Vagina (tissue), 2 donors: ENCODE data around the gene CD40LG. TPM values are rescaled to one million over a fixed set of nuclear protein-coding genes. Genes with fewer than 3 reads are reported as not detected.

Experiments used
- DNase-seq, 2 donors: peaks; one replicate each; pipeline ENCODE4 v3.0.0-alpha.2; 2017; ENCODE audit errors: extremely low spot score in 2 of 2
- H3K27ac ChIP-seq: fragments of 200-600 bp; sonication (generic); one replicate; pipeline ENCODE4 v1.5.1; 2019
- H3K27me3 ChIP-seq: fragments of 200-600 bp; sonication (generic); one replicate; pipeline ENCODE4 v1.5.1; 2019
- H3K36me3 ChIP-seq, 2 donors: fragments of 200-600 bp; sonication (generic); one replicate each; pipeline ENCODE4 v1.5.1; 2017 to 2019
- H3K4me1 ChIP-seq: fragments of 200-600 bp; sonication (generic); one replicate; pipeline ENCODE4 v1.5.1; 2019
- H3K4me3 ChIP-seq, 2 donors: fragments of 200-600 bp; sonication (generic); 1 replicate in 1 of 2; 2 replicates in 1 of 2; pipeline ENCODE4 v1.5.1; 2016 to 2019
- H3K9me3 ChIP-seq: fragments of 200-600 bp; sonication (generic); one replicate; pipeline ENCODE4 v1.5.1; 2019
- POLR2A ChIP-seq, 2 donors: fragments of 450-650 bp; IDR thresholded peaks; one replicate each; pipeline ENCODE4 v1.6.1; 2017; ENCODE audit warnings: antibody characterized with exemption in 2 of 2, mild to moderate bottlenecking in 2 of 2, moderate library complexity in 2 of 2
- POLR2AphosphoS5 ChIP-seq, 2 donors: sonication (generic); formaldehyde crosslinking; IDR thresholded peaks; one replicate each; pipeline ENCODE4 v1.9.0; 2017; ENCODE audit warnings: antibody characterized with exemption in 2 of 2, mild to moderate bottlenecking in 2 of 2, low read depth in 1 of 2; ENCODE audit not compliant: insufficient read depth in 1 of 2
- intact Hi-C: fragments of 100-400 bp; cut with DNase I; formaldehyde crosslinking; loops from one replicate; pipeline ENCODE4 v1.15.1; 2023
- total RNA-seq: library from RNA; depleted of rRNA; stranded (reverse); fragments of >200 nt; gene quantifications from one replicate; pipeline ENCODE4 v1.2.3, GENCODE V29; 2016
- TF ChIP-seq, protein P1 (sequence below), 3 experiments: fragments of 450-650 bp in 2 of 3; fragments of 200-600 bp in 1 of 3; sonication (generic) in 1 of 3; IDR thresholded peaks; one replicate each; pipeline ENCODE4 v1.5.1; 2017 to 2019; ENCODE audit warnings: antibody characterized with exemption in 3 of 3, mild to moderate bottlenecking in 2 of 3, moderate library complexity in 2 of 3

CD40LG gene
- total RNA-seq, 1 donor from 2014 or later: not detected

DNA sequence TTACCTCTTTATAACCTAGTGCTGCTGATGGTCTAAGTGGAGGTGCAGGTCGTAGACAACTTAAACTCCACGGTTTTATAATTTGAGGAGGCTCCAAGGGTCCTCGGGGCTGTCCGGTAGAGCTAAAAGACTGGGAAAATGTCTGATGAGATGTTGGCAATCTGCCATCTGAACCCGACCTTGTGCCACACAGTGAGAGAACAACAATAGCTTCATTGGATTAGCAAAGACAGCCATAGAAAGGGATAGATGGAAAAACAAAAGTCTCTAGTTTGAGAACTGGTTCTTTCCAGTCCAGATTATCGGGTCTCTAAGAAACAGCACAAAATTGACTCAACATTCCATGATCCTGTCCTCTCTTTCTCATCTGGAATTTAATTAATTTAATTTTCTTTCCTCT lies 31.6 kb downstream of the CD40LG start:
- H3K27me3 ChIP-seq: no peaks in the 10 kb centered on the region
- H3K27ac ChIP-seq: no peak overlapping the region
- intact Hi-C loops: no loop called here
- DNase-seq: no peak
- TF ChIP-seq, protein P1, sequence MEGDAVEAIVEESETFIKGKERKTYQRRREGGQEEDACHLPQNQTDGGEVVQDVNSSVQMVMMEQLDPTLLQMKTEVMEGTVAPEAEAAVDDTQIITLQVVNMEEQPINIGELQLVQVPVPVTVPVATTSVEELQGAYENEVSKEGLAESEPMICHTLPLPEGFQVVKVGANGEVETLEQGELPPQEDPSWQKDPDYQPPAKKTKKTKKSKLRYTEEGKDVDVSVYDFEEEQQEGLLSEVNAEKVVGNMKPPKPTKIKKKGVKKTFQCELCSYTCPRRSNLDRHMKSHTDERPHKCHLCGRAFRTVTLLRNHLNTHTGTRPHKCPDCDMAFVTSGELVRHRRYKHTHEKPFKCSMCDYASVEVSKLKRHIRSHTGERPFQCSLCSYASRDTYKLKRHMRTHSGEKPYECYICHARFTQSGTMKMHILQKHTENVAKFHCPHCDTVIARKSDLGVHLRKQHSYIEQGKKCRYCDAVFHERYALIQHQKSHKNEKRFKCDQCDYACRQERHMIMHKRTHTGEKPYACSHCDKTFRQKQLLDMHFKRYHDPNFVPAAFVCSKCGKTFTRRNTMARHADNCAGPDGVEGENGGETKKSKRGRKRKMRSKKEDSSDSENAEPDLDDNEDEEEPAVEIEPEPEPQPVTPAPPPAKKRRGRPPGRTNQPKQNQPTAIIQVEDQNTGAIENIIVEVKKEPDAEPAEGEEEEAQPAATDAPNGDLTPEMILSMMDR (IDR thresholded peaks at IDR 0.05): no peak
- TF ChIP-seq POLR2A (IDR thresholded peaks at IDR 0.05): no peak
- TF ChIP-seq POLR2AphosphoS5 (IDR thresholded peaks at IDR 0.05; ENCODE audit: insufficient read depth in 1 of 2, low read depth in 1 of 2): no peak
- H3K4me3 ChIP-seq: no peak overlapping the region
- no peaks in the 10 kb centered on the region for H3K36me3 ChIP-seq
- H3K9me3 ChIP-seq: no peaks in the 10 kb centered on the region
- no peaks in the 10 kb centered on the region for H3K4me1 ChIP-seq

DNA sequence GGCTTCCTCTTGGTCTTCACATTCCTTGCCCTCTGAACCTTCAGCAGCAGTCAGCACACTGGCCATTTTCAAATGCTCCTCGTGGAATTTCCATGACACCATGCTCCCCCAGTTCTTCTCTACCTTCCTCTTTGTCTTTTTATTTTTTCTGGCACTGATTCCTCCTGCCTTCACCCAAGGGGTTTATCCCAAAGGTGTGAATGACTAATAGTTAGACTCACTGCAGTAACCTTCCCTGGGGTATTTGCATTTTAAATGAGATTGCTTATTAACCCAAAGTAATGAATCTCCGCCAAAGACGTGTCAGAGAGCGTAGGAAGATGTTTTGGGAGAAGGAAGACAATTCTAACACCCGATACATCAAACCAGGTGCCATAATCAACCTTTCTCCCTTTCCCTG lies 36.2 kb downstream of the CD40LG start:
- DNase-seq: no peak
- Histone ChIP-seq H3K27me3 (no peaks in the 10 kb centered on the region), H3K27ac (no peak overlapping the region), H3K4me3 (no peak overlapping the region), H3K4me1 (no peaks in the 10 kb centered on the region), H3K36me3 (no peaks in the 10 kb centered on the region), H3K9me3 (no peaks in the 10 kb centered on the region)
- TF ChIP-seq, protein P1 (IDR thresholded peaks at IDR 0.05): no peak
- TF ChIP-seq POLR2AphosphoS5 (IDR thresholded peaks at IDR 0.05; ENCODE audit: insufficient read depth in 1 of 2, low read depth in 1 of 2) (no peak), POLR2A (IDR thresholded peaks at IDR 0.05) (no peak)
- intact Hi-C loops: no loop called here

DNA sequence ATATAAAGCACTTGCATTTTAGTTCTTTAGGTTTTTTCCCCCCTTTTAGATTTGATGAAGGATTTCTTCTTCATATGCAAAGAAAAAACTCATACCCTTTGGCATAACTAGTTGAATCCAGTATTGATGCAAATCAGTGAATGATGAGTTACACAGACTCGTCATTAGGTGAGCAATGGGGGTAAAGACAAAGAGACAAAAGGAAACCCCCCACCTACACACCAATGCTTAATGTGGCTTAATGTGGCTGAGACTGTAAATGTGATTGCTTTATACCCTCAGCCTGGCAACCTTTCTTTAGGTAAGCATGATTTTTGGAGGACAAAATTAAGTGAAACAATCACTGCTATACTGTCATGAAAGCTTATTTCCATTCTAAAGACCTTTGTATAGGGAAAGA lies 39.5 kb downstream of the CD40LG start:
- H3K4me1 ChIP-seq: no peaks in the 10 kb centered on the region
- no peaks in the 10 kb centered on the region for H3K36me3 ChIP-seq
- H3K27me3 ChIP-seq: no peaks in the 10 kb centered on the region
- no peak overlapping the region for H3K4me3 ChIP-seq
- no peak for DNase-seq
- TF ChIP-seq POLR2A (IDR thresholded peaks at IDR 0.05): no peak
- TF ChIP-seq, protein P1 (IDR thresholded peaks at IDR 0.05): no peak
- no peak for TF ChIP-seq POLR2AphosphoS5 (IDR thresholded peaks at IDR 0.05; ENCODE audit: insufficient read depth in 1 of 2, low read depth in 1 of 2)
- no peak overlapping the region for H3K27ac ChIP-seq
- intact Hi-C loops: no loop called here
- no peaks in the 10 kb centered on the region for H3K9me3 ChIP-seq

DNA sequence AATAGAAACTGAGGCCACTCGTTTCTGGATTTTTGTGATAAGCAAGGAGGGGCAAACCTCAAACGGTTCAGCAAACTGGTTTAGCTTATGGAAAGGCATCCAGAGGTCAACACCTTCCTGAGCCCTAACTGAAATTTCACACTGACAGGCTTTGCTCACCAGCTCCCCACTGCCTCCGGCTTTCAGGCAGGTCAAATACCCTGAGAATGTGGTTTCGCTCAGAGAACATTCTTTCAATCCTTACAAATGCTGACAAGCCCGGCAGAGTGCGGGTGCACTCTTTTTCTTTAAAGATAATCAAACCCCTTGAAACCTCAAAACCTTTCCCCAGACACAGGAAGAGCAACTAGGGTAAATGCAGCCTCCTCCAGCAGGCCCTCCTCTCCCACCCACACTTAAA lies 41.5 kb downstream of the CD40LG start:
- no peaks in the 10 kb centered on the region for H3K9me3 ChIP-seq
- no peak overlapping the region for H3K4me3 ChIP-seq
- intact Hi-C loops: no loop called here
- H3K36me3 ChIP-seq: no peaks in the 10 kb centered on the region
- TF ChIP-seq, protein P1 (IDR thresholded peaks at IDR 0.05): no peak
- TF ChIP-seq POLR2AphosphoS5 (IDR thresholded peaks at IDR 0.05; ENCODE audit: insufficient read depth in 1 of 2, low read depth in 1 of 2): no peak
- no peak for TF ChIP-seq POLR2A (IDR thresholded peaks at IDR 0.05)
- no peak for DNase-seq
- no peak overlapping the region for H3K27ac ChIP-seq
- no peaks in the 10 kb centered on the region for H3K4me1 ChIP-seq
- no peaks in the 10 kb centered on the region for H3K27me3 ChIP-seq

DNA sequence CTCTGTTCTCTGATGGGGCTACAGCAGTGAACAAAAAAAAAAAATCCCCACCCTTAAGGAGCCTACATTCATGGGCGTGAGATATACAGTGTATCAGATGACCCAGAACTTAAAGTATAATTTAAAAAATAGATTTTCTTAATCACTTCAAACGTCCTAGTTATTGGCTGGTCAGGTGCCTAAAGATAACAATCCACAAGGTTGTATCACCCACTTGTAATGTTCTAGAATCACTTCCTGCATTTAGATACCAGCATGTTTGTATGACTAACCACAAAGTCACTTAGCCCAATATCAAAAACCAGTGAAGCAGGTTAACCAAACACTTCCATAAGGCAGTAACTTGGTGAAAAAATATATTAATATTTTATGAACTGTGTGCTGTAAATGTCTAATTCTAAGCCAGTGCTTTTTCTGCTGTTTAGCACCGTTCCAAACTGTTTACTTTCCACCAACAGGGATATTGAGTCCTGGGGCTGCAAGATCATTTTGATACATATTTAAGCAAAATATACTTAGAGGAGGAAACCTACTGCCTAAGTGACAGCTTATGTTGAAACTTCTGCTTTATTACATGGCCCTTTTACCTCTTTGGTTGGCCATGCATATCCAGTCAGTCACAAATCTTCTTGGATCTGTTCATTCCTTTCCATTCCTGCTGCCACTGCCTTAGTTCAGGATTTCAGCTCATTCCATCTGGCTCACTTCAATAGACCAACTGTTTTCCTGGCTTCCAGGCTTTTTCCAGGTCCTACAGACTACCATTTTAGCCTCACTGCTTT lies 43.3 kb downstream of the CD40LG start:
- H3K4me3 ChIP-seq: no peak overlapping the region
- H3K9me3 ChIP-seq: no peaks in the 10 kb centered on the region
- TF ChIP-seq, protein P1 (IDR thresholded peaks at IDR 0.05): no peak
- TF ChIP-seq POLR2A (IDR thresholded peaks at IDR 0.05) (no peak), POLR2AphosphoS5 (IDR thresholded peaks at IDR 0.05; ENCODE audit: insufficient read depth in 1 of 2, low read depth in 1 of 2) (no peak)
- no peaks in the 10 kb centered on the region for H3K27me3 ChIP-seq
- intact Hi-C loops: no loop called here
- DNase-seq: no peak
- H3K4me1 ChIP-seq: no peaks in the 10 kb centered on the region
- no peaks in the 10 kb centered on the region for H3K36me3 ChIP-seq
- H3K27ac ChIP-seq: no peak overlapping the region
